ENCODE data around the gene MRPL11.

The MRPL11 gene

DNA sequence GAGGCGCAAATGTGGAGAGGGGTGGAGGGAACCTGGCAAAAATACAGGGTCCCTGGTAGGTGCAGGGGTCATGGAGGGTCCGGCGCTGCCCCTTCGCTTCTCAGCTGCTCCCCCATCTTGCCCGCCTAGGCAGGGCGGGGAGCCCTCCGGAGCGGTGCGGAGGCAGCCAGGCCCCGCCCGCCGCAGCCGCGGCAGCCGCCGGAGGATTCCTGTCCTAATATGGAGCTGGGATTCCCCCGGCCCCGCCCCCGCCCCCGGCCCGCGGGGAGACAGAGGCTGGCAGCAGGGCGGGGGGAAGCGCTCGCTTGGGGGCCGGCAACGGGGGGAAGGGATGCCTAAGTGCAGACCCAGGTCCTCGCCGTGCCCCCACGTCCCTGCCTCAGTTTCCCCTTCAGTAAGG is 18.8 kb downstream of the MRPL11 start:
- H3K27ac ChIP-seq: peak overlapping the region; percentile 23; the same call in 1 of the 2 replicates
- TF ChIP-seq, protein P1, sequence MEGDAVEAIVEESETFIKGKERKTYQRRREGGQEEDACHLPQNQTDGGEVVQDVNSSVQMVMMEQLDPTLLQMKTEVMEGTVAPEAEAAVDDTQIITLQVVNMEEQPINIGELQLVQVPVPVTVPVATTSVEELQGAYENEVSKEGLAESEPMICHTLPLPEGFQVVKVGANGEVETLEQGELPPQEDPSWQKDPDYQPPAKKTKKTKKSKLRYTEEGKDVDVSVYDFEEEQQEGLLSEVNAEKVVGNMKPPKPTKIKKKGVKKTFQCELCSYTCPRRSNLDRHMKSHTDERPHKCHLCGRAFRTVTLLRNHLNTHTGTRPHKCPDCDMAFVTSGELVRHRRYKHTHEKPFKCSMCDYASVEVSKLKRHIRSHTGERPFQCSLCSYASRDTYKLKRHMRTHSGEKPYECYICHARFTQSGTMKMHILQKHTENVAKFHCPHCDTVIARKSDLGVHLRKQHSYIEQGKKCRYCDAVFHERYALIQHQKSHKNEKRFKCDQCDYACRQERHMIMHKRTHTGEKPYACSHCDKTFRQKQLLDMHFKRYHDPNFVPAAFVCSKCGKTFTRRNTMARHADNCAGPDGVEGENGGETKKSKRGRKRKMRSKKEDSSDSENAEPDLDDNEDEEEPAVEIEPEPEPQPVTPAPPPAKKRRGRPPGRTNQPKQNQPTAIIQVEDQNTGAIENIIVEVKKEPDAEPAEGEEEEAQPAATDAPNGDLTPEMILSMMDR (conservative IDR thresholded peaks at IDR 0.05): no peak

DNA sequence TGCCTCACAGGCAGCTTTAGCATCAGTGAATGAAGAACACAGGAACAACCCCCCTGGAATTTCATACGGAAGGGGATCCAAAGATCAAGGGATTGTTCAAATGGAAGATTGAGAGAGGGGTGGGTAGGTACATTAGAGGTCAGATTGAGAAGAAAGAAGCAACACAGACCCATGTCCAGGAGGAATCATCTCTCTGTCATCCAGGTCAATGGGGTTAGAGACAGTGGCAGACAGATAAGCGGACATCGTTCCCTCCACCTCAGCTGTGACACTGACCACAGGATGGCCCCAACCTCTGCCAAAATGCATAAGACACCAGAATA is 19.7 kb downstream of the MRPL11 start:
- TF ChIP-seq, protein P1 (conservative IDR thresholded peaks at IDR 0.05): no peak
- H3K27ac ChIP-seq: no peak overlapping the region

DNA sequence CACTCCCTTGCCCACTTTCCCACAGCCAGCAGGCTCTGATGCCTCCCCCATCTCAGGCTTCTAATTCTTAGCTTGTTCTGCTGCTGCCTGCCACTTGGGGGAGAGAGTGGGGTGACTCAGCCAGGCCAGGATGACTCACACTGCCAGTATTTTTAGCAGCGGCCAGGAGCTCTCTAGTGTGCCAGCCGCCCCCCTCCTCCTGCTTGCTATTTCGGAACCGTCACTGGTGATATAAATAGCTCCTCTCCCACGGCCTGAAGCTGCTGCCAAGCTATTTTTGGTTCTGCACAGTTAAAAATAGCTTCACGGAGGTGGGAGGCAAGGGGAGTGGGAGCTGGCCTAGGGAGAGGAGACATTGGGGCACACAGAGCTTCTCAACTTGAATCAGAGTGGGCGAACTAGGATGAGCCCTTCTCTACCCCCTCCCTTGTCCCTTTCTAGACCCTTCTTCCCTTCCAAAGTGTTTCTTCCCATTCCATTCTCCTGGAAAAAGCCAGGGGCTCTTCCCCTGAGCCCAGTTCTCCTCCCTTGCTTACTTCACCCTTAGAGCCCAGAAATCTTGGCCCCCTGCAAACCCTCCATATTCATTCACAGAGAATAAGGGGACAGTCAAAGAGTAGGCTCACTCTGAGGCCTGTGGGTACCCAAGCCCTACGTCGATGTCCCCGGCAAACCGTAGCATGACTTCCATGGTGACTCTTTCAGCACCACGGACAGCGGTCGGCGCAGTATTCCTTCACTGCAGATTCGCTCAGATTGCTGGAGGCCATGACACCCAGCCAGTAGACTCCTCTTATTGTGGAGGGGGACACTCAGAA is 20.3 kb downstream of the MRPL11 start:
- no peak overlapping the region for H3K27ac ChIP-seq
- TF ChIP-seq, protein P1 (conservative IDR thresholded peaks at IDR 0.05): peak; percentile 65

DNA sequence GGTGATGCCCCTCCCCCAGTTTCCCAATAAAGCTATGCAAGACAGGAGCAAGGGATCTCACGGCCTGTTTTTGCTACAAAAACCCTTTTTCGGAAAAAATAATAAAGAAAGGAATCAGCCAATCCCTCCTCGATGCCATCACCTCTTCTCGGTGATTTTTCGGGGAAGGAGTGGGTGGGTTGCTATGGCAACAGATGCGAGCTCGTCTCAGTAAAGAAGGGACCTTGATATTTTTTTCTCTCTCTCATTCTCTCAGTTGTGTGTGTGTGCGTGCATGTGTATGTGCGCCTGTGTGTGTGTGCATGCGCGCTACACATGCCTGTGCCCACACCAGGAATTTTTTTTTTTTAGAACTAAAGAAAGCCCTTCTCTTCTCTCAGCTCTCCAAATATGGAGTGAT is 21.6 kb downstream of the MRPL11 start:
- TF ChIP-seq, protein P1 (conservative IDR thresholded peaks at IDR 0.05): no peak

DNA sequence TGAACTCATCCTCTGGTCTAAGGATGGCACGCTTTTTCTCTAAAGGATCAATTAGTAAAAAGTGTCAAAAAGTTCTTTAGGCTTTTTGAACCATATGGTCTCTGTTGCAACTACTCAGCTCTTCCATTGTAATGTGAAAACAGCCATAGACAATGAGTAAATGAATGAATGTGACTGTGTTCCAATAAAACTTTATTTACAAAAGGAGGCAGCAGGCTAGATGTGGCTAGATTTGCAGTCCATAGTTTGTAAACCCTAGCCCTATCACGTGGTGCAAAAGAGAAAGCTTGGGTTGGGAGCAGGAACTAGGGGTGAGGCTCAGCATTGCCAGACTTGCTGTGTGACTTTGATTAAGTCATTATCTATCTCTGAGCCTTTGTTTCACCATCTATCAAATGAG is 23.2 kb downstream of the MRPL11 start:
- H3K27ac ChIP-seq: no peak overlapping the region
- TF ChIP-seq, protein P1 (conservative IDR thresholded peaks at IDR 0.05): no peak

More for the DNA sequence above, 21.6 kb downstream of the MRPL11 start:
- H3K27ac ChIP-seq: no peak overlapping the region

DNA sequence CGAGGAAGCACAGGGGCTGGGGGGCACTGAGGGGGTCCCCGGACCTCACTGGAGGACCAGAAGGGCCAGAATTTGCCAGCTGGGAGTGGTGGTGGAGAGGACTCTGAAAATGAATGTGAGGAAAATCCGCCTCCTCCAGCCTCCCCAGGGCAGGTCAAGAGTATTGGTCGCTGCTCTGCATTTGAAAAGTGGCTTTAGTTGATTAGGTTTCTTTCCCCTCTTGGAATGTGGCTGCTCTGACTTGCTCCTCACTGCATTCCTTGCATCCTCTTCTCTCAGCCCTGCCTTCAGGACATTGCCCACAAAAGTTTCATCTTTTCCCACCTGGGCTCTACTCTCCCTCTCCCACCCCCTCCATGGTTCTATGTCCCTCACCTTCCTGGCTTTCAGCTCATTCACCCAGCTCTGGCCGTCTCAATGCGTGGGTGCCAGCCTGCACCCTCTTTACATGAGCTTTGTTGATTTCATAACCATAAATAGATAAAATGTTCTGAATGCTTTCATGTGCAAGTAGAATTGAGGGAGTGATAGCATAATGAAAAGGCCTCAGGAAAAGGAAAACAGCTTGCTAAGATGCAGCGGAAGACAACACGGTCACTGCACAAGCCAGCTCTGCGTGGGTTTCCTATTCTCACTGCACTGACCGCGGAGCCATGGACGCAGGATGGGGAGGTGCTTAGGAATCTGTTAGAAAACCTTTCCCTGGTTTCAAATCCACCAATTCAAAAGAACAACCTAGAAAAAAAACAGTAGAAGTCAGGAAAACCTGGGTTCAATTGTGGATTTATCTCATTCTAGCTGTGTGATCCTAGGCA is 24.3 kb downstream of the MRPL11 start:
- no peak overlapping the region for H3K27ac ChIP-seq
- TF ChIP-seq, protein P1 (conservative IDR thresholded peaks at IDR 0.05): no peak

DNA sequence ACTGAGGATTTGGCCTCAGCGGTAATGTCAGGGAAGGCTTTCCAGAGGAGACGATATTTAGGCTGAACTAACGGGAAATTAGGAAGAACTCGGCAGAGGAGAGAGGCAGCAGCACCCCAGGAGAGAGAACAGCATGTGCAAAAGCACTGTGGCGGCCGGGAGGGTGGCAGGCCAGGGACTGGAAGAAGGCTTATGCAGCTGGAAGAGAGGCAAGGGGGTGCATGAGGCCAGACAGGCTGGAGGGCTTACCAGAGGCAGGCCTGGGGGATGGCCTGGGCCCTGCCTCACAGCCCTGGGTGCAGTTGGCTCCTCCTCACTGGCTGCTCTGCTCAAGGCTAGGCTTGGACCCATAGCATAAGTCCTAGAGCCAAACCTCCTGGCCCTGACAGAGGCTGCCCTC is 25.5 kb downstream of the MRPL11 start:
- TF ChIP-seq, protein P1 (conservative IDR thresholded peaks at IDR 0.05): no peak
- H3K27ac ChIP-seq: no peak overlapping the region

All from VCaP (cell line).